ENCODE measurements around the gene OR4C12.
"Not testable (repeated sequence)": the region's sequence is repeated elsewhere in the genome, so short reads cannot be mapped to it uniquely, and the experiment has no call there.

Gene OR4C12

GRCh38 chr11:49982435-49982834, at the start of gene OR4C12:
TSS of gene OR4C12 (minus strand) at chr11:49982535. CDS start at chr11:49982501, 34 bp downstream.
- DNase-seq (ENCODE audit: low read depth, low spot score), result not testable (repeated sequence)

- DNase-seq (ENCODE audit: low read depth, low spot score), result no peak
These were observed 47.9 kb upstream of the OR4C12 start for GRCh38 chr11:50030193-50030592.

GRCh38 chr11:49995565-49995964, 13.2 kb upstream of the OR4C12 start:
- DNase-seq (ENCODE audit: low read depth, low spot score), result no peak

GRCh38 chr11:49973439-49973838, 8.9 kb downstream of the OR4C12 start:
- DNase-seq (ENCODE audit: low read depth, low spot score), result not testable (repeated sequence)

DNA sequence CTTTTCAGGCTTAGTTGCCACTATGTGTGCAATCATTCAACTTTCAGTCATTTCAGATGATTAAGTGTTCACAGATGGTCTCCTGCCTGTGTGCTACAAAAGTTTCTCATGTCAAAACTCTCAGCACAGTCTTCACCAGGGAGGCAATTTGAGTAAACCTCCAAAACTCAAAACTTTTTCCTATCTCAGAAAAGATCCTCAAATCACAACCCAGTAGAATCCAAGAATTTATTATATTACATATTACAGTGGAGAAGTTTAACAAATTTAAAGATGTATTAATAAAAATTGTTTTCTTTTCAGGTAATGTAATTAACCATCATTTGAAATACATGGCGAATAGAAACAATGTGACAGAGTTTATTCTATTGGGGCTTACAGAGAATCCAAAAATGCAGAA, 30.2 kb downstream of the OR4C12 start, which contains the start of gene OR4C13:
Gene OR4C13, plus strand, starts transcription at position 301 of the 400 bp plus-strand sequence. Its CDS starts 32 bp downstream, at position 333.
- no peak for DNase-seq (ENCODE audit: low read depth, low spot score)

- DNase-seq (ENCODE audit: low read depth, low spot score), result not testable (repeated sequence)
These were observed 33.6 kb downstream of the OR4C12 start for GRCh38 chr11:49948701-49949100.

All from smooth muscle cell of the brain vasculature (primary cell).